Liver (tissue), 3 donors: ENCODE measurements around the gene SFXN5.

Source experiments
- EGR1 ChIP-seq, 2 donors: IDR thresholded peaks; 2 replicates each; pipeline ENCODE4 v1.6.1; 2016 to 2018; ENCODE audit warnings: antibody characterized with exemption in 2 of 2, low read depth in 2 of 2
- GABPA ChIP-seq, 2 donors: IDR thresholded peaks in 1 of 2; conservative IDR thresholded peaks in 1 of 2; 2 replicates each; pipeline ENCODE4 v1.6.1; 2016; ENCODE audit warnings: antibody characterized with exemption in 2 of 2, mild to moderate bottlenecking in 1 of 2, moderate library complexity in 1 of 2
- HNF4A ChIP-seq, 2 donors: conservative IDR thresholded peaks; 2 replicates each; pipeline ENCODE4 v1.6.1; 2016; ENCODE audit warnings: antibody characterized with exemption in 2 of 2, mild to moderate bottlenecking in 2 of 2
- HNF4G ChIP-seq: IDR thresholded peaks from 2 replicates; pipeline ENCODE4 v1.6.1; 2016; ENCODE audit warnings: antibody characterized with exemption
- JUND ChIP-seq, 2 donors: IDR thresholded peaks; 2 replicates each; pipeline ENCODE4 v1.6.1; 2016; ENCODE audit warnings: antibody characterized with exemption in 2 of 2
- RAD21 ChIP-seq, 2 donors: IDR thresholded peaks; 2 replicates each; pipeline ENCODE4 v1.6.1; 2016; ENCODE audit warnings: antibody characterized with exemption in 2 of 2, mild to moderate bottlenecking in 2 of 2
- SP1 ChIP-seq: IDR thresholded peaks from 2 replicates; pipeline ENCODE4 v1.6.1; 2018; ENCODE audit warnings: antibody characterized with exemption, mild to moderate bottlenecking
- TAF1 ChIP-seq: conservative IDR thresholded peaks from 2 replicates; pipeline ENCODE4 v1.6.1; 2016; ENCODE audit warnings: antibody characterized with exemption, mild to moderate bottlenecking
- YY1 ChIP-seq: IDR thresholded peaks from 2 replicates; pipeline ENCODE4 v1.6.1; 2016; ENCODE audit warnings: antibody characterized with exemption, mild to moderate bottlenecking
- TF ChIP-seq, protein P1 (sequence below): IDR thresholded peaks from 2 replicates; pipeline ENCODE4 v1.6.1; 2016; ENCODE audit warnings: antibody characterized with exemption
- TF ChIP-seq, protein P2 (sequence below): fragments of 150-350 bp; IDR thresholded peaks from 2 replicates; pipeline ENCODE4 v1.5.1; 2017; ENCODE audit warnings: improper control_type of control experiment, low read depth, low read length; ENCODE audit not compliant: missing input control
- TF ChIP-seq, protein P3 (sequence below): IDR thresholded peaks from 2 replicates; pipeline ENCODE4 v1.6.1; 2016; ENCODE audit warnings: antibody characterized with exemption
- TF ChIP-seq, protein P4 (sequence below): IDR thresholded peaks from 2 replicates; pipeline ENCODE4 v1.6.1; 2016; ENCODE audit warnings: antibody characterized with exemption
- TF ChIP-seq, protein P5 (sequence below): IDR thresholded peaks from 2 replicates; pipeline ENCODE4 v1.6.1; 2016; ENCODE audit warnings: antibody characterized with exemption, mild to moderate bottlenecking
- donor health status: healthy.
- donor health status: healthy.

DNA sequence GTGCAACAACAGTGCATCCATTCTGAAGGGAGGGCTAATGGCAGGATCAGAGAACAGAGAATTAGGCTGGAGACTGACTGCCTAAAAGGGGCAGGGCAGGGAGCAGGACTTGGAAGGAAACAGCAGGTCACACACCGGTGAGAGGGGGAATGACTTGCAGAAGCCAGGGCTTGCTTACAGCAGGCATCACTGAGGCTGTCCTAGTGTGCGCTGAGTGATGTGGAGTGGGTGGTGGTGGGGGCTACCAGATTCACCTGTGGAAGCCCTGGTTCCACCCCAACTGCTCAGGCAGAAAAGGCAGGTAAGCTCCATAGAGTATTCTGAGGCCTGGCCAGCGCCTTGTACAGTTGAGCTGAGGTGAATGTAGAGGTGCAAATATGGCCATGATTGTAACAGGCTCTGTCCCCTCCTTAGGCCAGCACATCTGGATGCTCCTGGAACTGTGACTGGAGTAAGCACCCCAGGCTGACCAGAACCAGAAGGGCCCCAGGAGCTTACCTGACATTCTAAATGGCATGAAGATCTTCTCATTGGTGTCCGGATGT, 49.4 kb downstream of the SFXN5 start:
- TF ChIP-seq, protein P1, sequence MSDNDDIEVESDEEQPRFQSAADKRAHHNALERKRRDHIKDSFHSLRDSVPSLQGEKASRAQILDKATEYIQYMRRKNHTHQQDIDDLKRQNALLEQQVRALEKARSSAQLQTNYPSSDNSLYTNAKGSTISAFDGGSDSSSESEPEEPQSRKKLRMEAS, result no peak
- TF ChIP-seq, protein P2, sequence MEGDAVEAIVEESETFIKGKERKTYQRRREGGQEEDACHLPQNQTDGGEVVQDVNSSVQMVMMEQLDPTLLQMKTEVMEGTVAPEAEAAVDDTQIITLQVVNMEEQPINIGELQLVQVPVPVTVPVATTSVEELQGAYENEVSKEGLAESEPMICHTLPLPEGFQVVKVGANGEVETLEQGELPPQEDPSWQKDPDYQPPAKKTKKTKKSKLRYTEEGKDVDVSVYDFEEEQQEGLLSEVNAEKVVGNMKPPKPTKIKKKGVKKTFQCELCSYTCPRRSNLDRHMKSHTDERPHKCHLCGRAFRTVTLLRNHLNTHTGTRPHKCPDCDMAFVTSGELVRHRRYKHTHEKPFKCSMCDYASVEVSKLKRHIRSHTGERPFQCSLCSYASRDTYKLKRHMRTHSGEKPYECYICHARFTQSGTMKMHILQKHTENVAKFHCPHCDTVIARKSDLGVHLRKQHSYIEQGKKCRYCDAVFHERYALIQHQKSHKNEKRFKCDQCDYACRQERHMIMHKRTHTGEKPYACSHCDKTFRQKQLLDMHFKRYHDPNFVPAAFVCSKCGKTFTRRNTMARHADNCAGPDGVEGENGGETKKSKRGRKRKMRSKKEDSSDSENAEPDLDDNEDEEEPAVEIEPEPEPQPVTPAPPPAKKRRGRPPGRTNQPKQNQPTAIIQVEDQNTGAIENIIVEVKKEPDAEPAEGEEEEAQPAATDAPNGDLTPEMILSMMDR, result no peak
- no peak for TF ChIP-seq GABPA (IDR thresholded peaks at IDR 0.05 in 1 of 2, conservative IDR thresholded peaks at IDR 0.05 in 1 of 2)
- TF ChIP-seq, protein P3, sequence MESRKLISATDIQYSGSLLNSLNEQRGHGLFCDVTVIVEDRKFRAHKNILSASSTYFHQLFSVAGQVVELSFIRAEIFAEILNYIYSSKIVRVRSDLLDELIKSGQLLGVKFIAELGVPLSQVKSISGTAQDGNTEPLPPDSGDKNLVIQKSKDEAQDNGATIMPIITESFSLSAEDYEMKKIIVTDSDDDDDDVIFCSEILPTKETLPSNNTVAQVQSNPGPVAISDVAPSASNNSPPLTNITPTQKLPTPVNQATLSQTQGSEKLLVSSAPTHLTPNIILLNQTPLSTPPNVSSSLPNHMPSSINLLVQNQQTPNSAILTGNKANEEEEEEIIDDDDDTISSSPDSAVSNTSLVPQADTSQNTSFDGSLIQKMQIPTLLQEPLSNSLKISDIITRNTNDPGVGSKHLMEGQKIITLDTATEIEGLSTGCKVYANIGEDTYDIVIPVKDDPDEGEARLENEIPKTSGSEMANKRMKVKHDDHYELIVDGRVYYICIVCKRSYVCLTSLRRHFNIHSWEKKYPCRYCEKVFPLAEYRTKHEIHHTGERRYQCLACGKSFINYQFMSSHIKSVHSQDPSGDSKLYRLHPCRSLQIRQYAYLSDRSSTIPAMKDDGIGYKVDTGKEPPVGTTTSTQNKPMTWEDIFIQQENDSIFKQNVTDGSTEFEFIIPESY, result no peak
- no peak for TF ChIP-seq YY1
- TF ChIP-seq, protein P4, sequence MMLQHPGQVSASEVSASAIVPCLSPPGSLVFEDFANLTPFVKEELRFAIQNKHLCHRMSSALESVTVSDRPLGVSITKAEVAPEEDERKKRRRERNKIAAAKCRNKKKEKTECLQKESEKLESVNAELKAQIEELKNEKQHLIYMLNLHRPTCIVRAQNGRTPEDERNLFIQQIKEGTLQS, result no peak
- no peak for TF ChIP-seq RAD21 (IDR thresholded peaks at IDR 0.05)
- TF ChIP-seq HNF4A (conservative IDR thresholded peaks at IDR 0.05), result no peak
- TF ChIP-seq, protein P5, sequence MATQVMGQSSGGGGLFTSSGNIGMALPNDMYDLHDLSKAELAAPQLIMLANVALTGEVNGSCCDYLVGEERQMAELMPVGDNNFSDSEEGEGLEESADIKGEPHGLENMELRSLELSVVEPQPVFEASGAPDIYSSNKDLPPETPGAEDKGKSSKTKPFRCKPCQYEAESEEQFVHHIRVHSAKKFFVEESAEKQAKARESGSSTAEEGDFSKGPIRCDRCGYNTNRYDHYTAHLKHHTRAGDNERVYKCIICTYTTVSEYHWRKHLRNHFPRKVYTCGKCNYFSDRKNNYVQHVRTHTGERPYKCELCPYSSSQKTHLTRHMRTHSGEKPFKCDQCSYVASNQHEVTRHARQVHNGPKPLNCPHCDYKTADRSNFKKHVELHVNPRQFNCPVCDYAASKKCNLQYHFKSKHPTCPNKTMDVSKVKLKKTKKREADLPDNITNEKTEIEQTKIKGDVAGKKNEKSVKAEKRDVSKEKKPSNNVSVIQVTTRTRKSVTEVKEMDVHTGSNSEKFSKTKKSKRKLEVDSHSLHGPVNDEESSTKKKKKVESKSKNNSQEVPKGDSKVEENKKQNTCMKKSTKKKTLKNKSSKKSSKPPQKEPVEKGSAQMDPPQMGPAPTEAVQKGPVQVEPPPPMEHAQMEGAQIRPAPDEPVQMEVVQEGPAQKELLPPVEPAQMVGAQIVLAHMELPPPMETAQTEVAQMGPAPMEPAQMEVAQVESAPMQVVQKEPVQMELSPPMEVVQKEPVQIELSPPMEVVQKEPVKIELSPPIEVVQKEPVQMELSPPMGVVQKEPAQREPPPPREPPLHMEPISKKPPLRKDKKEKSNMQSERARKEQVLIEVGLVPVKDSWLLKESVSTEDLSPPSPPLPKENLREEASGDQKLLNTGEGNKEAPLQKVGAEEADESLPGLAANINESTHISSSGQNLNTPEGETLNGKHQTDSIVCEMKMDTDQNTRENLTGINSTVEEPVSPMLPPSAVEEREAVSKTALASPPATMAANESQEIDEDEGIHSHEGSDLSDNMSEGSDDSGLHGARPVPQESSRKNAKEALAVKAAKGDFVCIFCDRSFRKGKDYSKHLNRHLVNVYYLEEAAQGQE, result no peak
- TF ChIP-seq TAF1, result no peak
- no peak for TF ChIP-seq SP1
- no peak for TF ChIP-seq JUND (IDR thresholded peaks at IDR 0.05)
- TF ChIP-seq HNF4G, result no peak
- TF ChIP-seq EGR1 (IDR thresholded peaks at IDR 0.05; ENCODE audit: low read depth in 2 of 2), result no peak
